ENCODE results near the gene IMMP2L. TPM values are rescaled to one million over a fixed set of nuclear protein-coding genes. Genes with fewer than 3 reads are reported as not detected.

IMMP2L gene
- total RNA-seq, 1 donor from 2014 or later = 11.9 TPM

GRCh38 chr7:111333010-111333409 is 229.3 kb downstream of the IMMP2L start:
- no peak for DNase-seq (ENCODE audit: low read depth, low spot score)
- Mint-ChIP-seq H3K27me3 (ENCODE audit: low read depth) (no peaks in the 10 kb centered on the region), H3K4me1 (no peaks in the 10 kb centered on the region), H3K27ac (ENCODE audit: unreplicated experiment) (no peak overlapping the region), H3K4me3 (no peak overlapping the region), H3K9me3 (peaks cover 5% of the 10 kb centered on the region), H3K36me3 (ENCODE audit: low read depth) (peaks cover 2% of the 10 kb centered on the region)
- TF ChIP-seq CTCF (conservative IDR thresholded peaks at IDR 0.05) = no peak

- H3K36me3 Mint-ChIP-seq (ENCODE audit: low read depth) = peaks cover 2% of the 10 kb centered on the region
- H3K9me3 Mint-ChIP-seq = peaks cover 5% of the 10 kb centered on the region
- no peak overlapping the region for H3K27ac Mint-ChIP-seq (ENCODE audit: unreplicated experiment)
- no peaks in the 10 kb centered on the region for H3K27me3 Mint-ChIP-seq (ENCODE audit: low read depth)
- no peak for TF ChIP-seq CTCF (conservative IDR thresholded peaks at IDR 0.05)
- no peak for DNase-seq (ENCODE audit: low read depth, low spot score)
- H3K4me1 Mint-ChIP-seq = no peaks in the 10 kb centered on the region
- no peak overlapping the region for H3K4me3 Mint-ChIP-seq
Observed at GRCh38 chr7:111330235-111330523, 232.1 kb downstream of the IMMP2L start.

- Mint-ChIP-seq H3K4me3 (no peak overlapping the region), H3K9me3 (peaks cover 5% of the 10 kb centered on the region), H3K36me3 (ENCODE audit: low read depth) (peaks cover 2% of the 10 kb centered on the region), H3K4me1 (no peaks in the 10 kb centered on the region), H3K27ac (ENCODE audit: unreplicated experiment) (no peak overlapping the region), H3K27me3 (ENCODE audit: low read depth) (no peaks in the 10 kb centered on the region)
- DNase-seq (ENCODE audit: low read depth, low spot score) = no peak
- TF ChIP-seq CTCF (conservative IDR thresholded peaks at IDR 0.05) = no peak
Observed at GRCh38 chr7:111329367-111330234, 232.7 kb downstream of the IMMP2L start.

GRCh38 chr7:111328487-111328886 is 233.8 kb downstream of the IMMP2L start:
- TF ChIP-seq CTCF (conservative IDR thresholded peaks at IDR 0.05) = no peak
- peaks cover 2% of the 10 kb centered on the region for H3K36me3 Mint-ChIP-seq (ENCODE audit: low read depth)
- no peaks in the 10 kb centered on the region for H3K27me3 Mint-ChIP-seq (ENCODE audit: low read depth)
- H3K9me3 Mint-ChIP-seq = peaks cover 5% of the 10 kb centered on the region
- no peak overlapping the region for H3K27ac Mint-ChIP-seq (ENCODE audit: unreplicated experiment)
- H3K4me1 Mint-ChIP-seq = no peaks in the 10 kb centered on the region
- no peak overlapping the region for H3K4me3 Mint-ChIP-seq
- DNase-seq (ENCODE audit: low read depth, low spot score) = no peak

- H3K4me3 Mint-ChIP-seq = no peak overlapping the region
- no peak for TF ChIP-seq CTCF (conservative IDR thresholded peaks at IDR 0.05)
- no peaks in the 10 kb centered on the region for H3K4me1 Mint-ChIP-seq
- H3K27me3 Mint-ChIP-seq (ENCODE audit: low read depth) = no peaks in the 10 kb centered on the region
- H3K36me3 Mint-ChIP-seq (ENCODE audit: low read depth) = no peaks in the 10 kb centered on the region
- no peak overlapping the region for H3K27ac Mint-ChIP-seq (ENCODE audit: unreplicated experiment)
- DNase-seq (ENCODE audit: low read depth, low spot score) = no peak
- H3K9me3 Mint-ChIP-seq = no peaks in the 10 kb centered on the region
Observed at GRCh38 chr7:111324776-111325175, 237.5 kb downstream of the IMMP2L start.
